Loucy (cell line): ENCODE measurements around the gene KLHL17.

Source experiments
- EZH2phosphoT487 ChIP-seq: fragments of 200-600 bp; IDR thresholded peaks from 2 replicates; pipeline ENCODE4 v1.6.1; 2018; ENCODE audit warnings: antibody characterized with exemption, mild to moderate bottlenecking, moderate library complexity, borderline replicate concordance
- TF ChIP-seq, protein P1 (sequence below): fragments of 200-600 bp; sonication (generic); conservative IDR thresholded peaks from 2 replicates; pipeline ENCODE4 v1.5.1; 2014; ENCODE audit warnings: mild to moderate bottlenecking, antibody characterized with exemption, low read length

DNA sequence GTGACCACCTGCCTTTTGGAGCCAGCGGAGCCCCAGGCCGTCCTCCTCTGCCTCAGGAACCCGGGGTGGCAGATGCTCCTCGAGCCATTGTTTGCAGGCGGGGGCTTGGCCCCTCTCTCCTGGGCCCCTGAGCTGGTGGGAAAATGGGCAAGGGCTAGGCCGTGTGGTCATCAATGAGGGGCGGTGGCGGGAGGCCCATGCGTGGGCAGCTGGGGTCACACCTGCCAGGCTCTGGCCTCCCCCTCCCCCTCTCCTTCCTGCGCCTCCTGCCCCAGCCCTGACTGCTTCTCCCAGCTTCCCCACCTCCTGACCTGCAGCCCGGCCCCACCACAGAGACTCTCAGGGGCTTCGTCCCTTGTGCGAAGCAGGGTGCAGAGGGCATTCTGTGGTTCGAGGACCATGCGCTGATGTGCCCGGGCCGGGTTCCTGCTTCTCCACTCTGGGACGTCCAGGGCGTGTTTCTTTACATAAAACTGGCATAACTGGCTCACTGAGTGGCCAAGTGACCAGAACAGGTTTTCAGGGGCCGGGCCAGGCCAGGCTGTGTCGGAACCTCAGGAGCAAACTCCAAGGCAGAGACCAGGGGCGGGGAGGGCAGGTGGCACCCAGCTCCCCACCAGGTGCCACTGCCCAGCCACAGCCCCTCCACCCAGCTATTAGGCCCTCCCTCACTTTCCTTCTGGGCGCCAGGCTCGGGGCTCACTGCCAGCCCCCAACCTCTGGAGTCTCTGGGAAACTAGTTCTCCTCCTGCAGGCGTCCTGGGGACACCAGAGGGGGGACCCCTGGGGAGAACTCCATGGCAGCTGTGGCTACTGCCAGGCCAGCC, 27.4 kb upstream of the KLHL17 start:
- TF ChIP-seq, protein P1, sequence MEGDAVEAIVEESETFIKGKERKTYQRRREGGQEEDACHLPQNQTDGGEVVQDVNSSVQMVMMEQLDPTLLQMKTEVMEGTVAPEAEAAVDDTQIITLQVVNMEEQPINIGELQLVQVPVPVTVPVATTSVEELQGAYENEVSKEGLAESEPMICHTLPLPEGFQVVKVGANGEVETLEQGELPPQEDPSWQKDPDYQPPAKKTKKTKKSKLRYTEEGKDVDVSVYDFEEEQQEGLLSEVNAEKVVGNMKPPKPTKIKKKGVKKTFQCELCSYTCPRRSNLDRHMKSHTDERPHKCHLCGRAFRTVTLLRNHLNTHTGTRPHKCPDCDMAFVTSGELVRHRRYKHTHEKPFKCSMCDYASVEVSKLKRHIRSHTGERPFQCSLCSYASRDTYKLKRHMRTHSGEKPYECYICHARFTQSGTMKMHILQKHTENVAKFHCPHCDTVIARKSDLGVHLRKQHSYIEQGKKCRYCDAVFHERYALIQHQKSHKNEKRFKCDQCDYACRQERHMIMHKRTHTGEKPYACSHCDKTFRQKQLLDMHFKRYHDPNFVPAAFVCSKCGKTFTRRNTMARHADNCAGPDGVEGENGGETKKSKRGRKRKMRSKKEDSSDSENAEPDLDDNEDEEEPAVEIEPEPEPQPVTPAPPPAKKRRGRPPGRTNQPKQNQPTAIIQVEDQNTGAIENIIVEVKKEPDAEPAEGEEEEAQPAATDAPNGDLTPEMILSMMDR: no peak
- no peak for TF ChIP-seq EZH2phosphoT487
